Vagina (tissue), 2 donors: ENCODE measurements around the gene MAFF.

Source experiments
- POLR2A ChIP-seq, 2 donors: fragments of 450-650 bp; IDR thresholded peaks; one replicate each; pipeline ENCODE4 v1.6.1; 2017; ENCODE audit warnings: antibody characterized with exemption in 2 of 2, mild to moderate bottlenecking in 2 of 2, moderate library complexity in 2 of 2
- POLR2AphosphoS5 ChIP-seq, 2 donors: sonication (generic); formaldehyde crosslinking; IDR thresholded peaks; one replicate each; pipeline ENCODE4 v1.9.0; 2017; ENCODE audit warnings: antibody characterized with exemption in 2 of 2, mild to moderate bottlenecking in 2 of 2, low read depth in 1 of 2; ENCODE audit not compliant: insufficient read depth in 1 of 2

GRCh38 chr22:38208551-38208968 lies 6.8 kb downstream of the MAFF start:
- TF ChIP-seq POLR2AphosphoS5 (IDR thresholded peaks at IDR 0.05; ENCODE audit: insufficient read depth in 1 of 2, low read depth in 1 of 2) = no peak
- no peak for TF ChIP-seq POLR2A (IDR thresholded peaks at IDR 0.05)
